H1 (cell line): ENCODE results near the gene KHDRBS2. TPM values are rescaled to one million over a fixed set of nuclear protein-coding genes. Genes with fewer than 3 reads are reported as not detected.

ENCODE experiments used
- ASH2L ChIP-seq: fragments of 200-600, 300-600 bp; sonication (generic); IDR thresholded peaks from one replicate; pipeline ENCODE4 v1.7.1; 2017; ENCODE audit warnings: low read length
- ATF3 ChIP-seq: IDR thresholded peaks from 2 replicates; pipeline ENCODE4 v1.6.1; 2011; ENCODE audit warnings: low read depth, mild to moderate bottlenecking, low read length; ENCODE audit not compliant: insufficient read depth
- BCL11A ChIP-seq, 2 experiments: IDR thresholded peaks; one replicate each; pipeline ENCODE4 v1.6.1; 2011; ENCODE audit warnings: low read depth in 2 of 2, low read length in 2 of 2, mild to moderate bottlenecking in 2 of 2
- CHD2 ChIP-seq: IDR thresholded peaks from 2 replicates; pipeline ENCODE4 v1.6.1; 2012; ENCODE audit warnings: low read length, improper control_type of control experiment
- CREB1 ChIP-seq: IDR thresholded peaks from 2 replicates; pipeline ENCODE4 v1.6.1; 2012; ENCODE audit warnings: inconsistent platforms
- CTBP2 ChIP-seq: IDR thresholded peaks from 2 replicates; pipeline ENCODE4 v1.7.0; 2011; ENCODE audit warnings: borderline replicate concordance, mild to moderate bottlenecking, moderate library complexity, mixed read lengths, low read length; ENCODE audit not compliant: insufficient read depth, insufficient read length
- EGR1 ChIP-seq: IDR thresholded peaks from 2 replicates; pipeline ENCODE4 v1.6.1; 2011; ENCODE audit warnings: low read depth, low read length, borderline replicate concordance
- EP300 ChIP-seq, 2 experiments: IDR thresholded peaks; 1 replicate in 1 of 2; 2 replicates in 1 of 2; pipeline ENCODE4 v1.6.1; 2011 to 2012; ENCODE audit warnings: low read depth in 2 of 2, low read length in 2 of 2, mild to moderate bottlenecking in 2 of 2, borderline replicate concordance in 1 of 2, inconsistent platforms in 1 of 2, moderate library complexity in 1 of 2
- FOSL1 ChIP-seq: IDR thresholded peaks from 2 replicates; pipeline ENCODE4 v1.6.1; 2011; ENCODE audit warnings: mild to moderate bottlenecking, low read depth, low read length, moderate library complexity; ENCODE audit not compliant: insufficient read depth
- GABPA ChIP-seq: IDR thresholded peaks from 2 replicates; pipeline ENCODE4 v1.6.1; 2011; ENCODE audit warnings: mild to moderate bottlenecking, low read length, moderate library complexity, borderline replicate concordance; ENCODE audit not compliant: insufficient read depth
- HDAC2 ChIP-seq, 2 experiments: fragments of 300-600 bp in 1 of 2; sonication (generic) in 1 of 2; IDR thresholded peaks; 2 replicates each; pipeline ENCODE4 v1.6.1; 2011 to 2012; ENCODE audit warnings: low read depth in 2 of 2, low read length in 2 of 2, mild to moderate bottlenecking in 2 of 2, moderate library complexity in 2 of 2, borderline replicate concordance in 1 of 2, inconsistent platforms in 1 of 2
- HDAC6 ChIP-seq: IDR thresholded peaks from one replicate; pipeline ENCODE4 v1.7.1; 2012; ENCODE audit warnings: low read depth, mild to moderate bottlenecking, inconsistent platforms, low read length, moderate library complexity
- RAD21 ChIP-seq, 2 experiments: IDR thresholded peaks in 1 of 2; conservative IDR thresholded peaks in 1 of 2; 2 replicates each; pipeline ENCODE4 v1.6.1; 2011; ENCODE audit warnings: low read depth in 2 of 2, low read length in 2 of 2, improper control_type of control experiment in 1 of 2, inconsistent platforms in 1 of 2, mild to moderate bottlenecking in 1 of 2, moderate library complexity in 1 of 2
- RFX5 ChIP-seq: IDR thresholded peaks from 2 replicates; pipeline ENCODE4 v1.6.1; 2011; ENCODE audit warnings: low read depth, low read length, improper control_type of control experiment, borderline replicate concordance
- RNF2 ChIP-seq: fragments of 200-900, 300-1000 bp; sonication (generic); IDR thresholded peaks from 2 replicates; pipeline ENCODE4 v1.7.1; 2016; ENCODE audit warnings: borderline replicate concordance, low read depth, mild to moderate bottlenecking, antibody characterized with exemption, low read length; ENCODE audit not compliant: poor library complexity, severe bottlenecking; ENCODE audit errors: missing control alignments
- RXRA ChIP-seq: IDR thresholded peaks from 2 replicates; pipeline ENCODE4 v1.6.1; 2011; ENCODE audit warnings: low read depth, mild to moderate bottlenecking, low read length, moderate library complexity; ENCODE audit not compliant: insufficient read depth
- SAP30 ChIP-seq: fragments of 300-600 bp; sonication (generic); IDR thresholded peaks from 2 replicates; pipeline ENCODE4 v1.7.1; 2012; ENCODE audit warnings: low read length, moderate library complexity, mild to moderate bottlenecking, inconsistent platforms; ENCODE audit not compliant: insufficient read depth, insufficient replicate concordance
- SIRT6 ChIP-seq: IDR thresholded peaks from one replicate; pipeline ENCODE4 v1.7.1; 2012; ENCODE audit warnings: low read length, inconsistent platforms
- TAF1 ChIP-seq: IDR thresholded peaks from 2 replicates; pipeline ENCODE4 v1.6.1; 2011; ENCODE audit warnings: mild to moderate bottlenecking, low read depth, low read length
- TAF7 ChIP-seq: optimal IDR thresholded peaks from 2 replicates; pipeline ENCODE3; 2011; ENCODE audit warnings: low read depth, mild to moderate bottlenecking, inconsistent platforms, low read length, moderate library complexity, borderline replicate concordance
- TEAD4 ChIP-seq: IDR thresholded peaks from 2 replicates; pipeline ENCODE4 v1.6.1; 2012; ENCODE audit warnings: low read depth, low read length, inconsistent platforms, mixed read lengths
- YY1 ChIP-seq: IDR thresholded peaks from 2 replicates; pipeline ENCODE4 v1.6.1; 2011; ENCODE audit warnings: low read depth, mild to moderate bottlenecking, low read length
- polyA plus RNA-seq, 7 experiments: library from polyadenylated mRNA; depleted of rRNA in 3 of 7; stranded (reverse) in 5 of 7; unstranded in 2 of 7; fragments of >200 nt in 5 of 7; fragments of 200-250 nt in 2 of 7; gene quantifications; 1 replicate in 5 of 7; 2 replicates in 1 of 7; 4 replicates in 1 of 7; pipeline versions ENCODE4 v1.2.1 to v1.2.3, GENCODE V29; 2011 to 2013; ENCODE audit warnings: missing spikeins in 2 of 7, mixed read lengths in 2 of 7
- total RNA-seq: library from RNA; stranded (reverse); fragmentation: NEBNext Ultra II Directional; extraction: Animal tissue kit (Norgen Biotek cat#: 25700); gene quantifications from 2 replicates; pipeline ENCODE4 v1.2.1, GENCODE V29; 2021

Gene KHDRBS2
- total and polyA plus RNA-seq, 2 of the 8 experiments (the other 6 are each of a cell fraction or from before 2014, with no cell fraction given), result 5.2 to 7.7 TPM

GRCh38 chr6:62285612-62286469, at the start of gene KHDRBS2 (continued):
- TF ChIP-seq ASH2L (peak; percentile 95), SAP30 (peak; percentile 39), ATF3 (no peak), RAD21 (IDR thresholded peaks at IDR 0.05 in 1 of 2, conservative IDR thresholded peaks at IDR 0.05 in 1 of 2; ENCODE audit: low read depth in 2 of 2, low read length in 2 of 2) (no peak), FOSL1 (no peak), HDAC2 (IDR thresholded peaks at IDR 0.05; ENCODE audit: borderline replicate concordance in 1 of 2, low read depth in 2 of 2, low read length in 2 of 2) (no peak), TAF7 (peak; percentile 25), GABPA (no peak), YY1 (no peak), CHD2 (peak; percentile 92), RXRA (no peak), SIRT6 (no peak), TAF1 (peak; percentile 78), TEAD4 (no peak), EP300 (IDR thresholded peaks at IDR 0.05; ENCODE audit: borderline replicate concordance in 1 of 2, low read depth in 2 of 2, low read length in 2 of 2) (no peak), CTBP2 (no peak), RNF2 (no peak), HDAC6 (no peak), EGR1 (no peak), RFX5 (no peak), BCL11A (IDR thresholded peaks at IDR 0.05; ENCODE audit: low read depth in 2 of 2, low read length in 2 of 2) (no peak), CREB1 (peak; percentile 49)
